ENCODE data around the gene GGCT.
"Not testable (repeated sequence)": the region's sequence is repeated elsewhere in the genome, so short reads cannot be mapped to it uniquely, and the experiment has no call there.

GGCT gene

GRCh38 chr7:30501264-30501663 is 3.4 kb downstream of the GGCT start:
- no peak overlapping the region for H3K4me3 ChIP-seq (replicated peaks; ENCODE audit: low read depth, low read length)
- DNase-seq (ENCODE audit: low read depth) = no peak
- TF ChIP-seq CTCF (IDR thresholded peaks at IDR 0.05; ENCODE audit: low read length, missing control alignments) = no peak

GRCh38 chr7:30493228-30493627 is 11.4 kb downstream of the GGCT start:
- no peak overlapping the region for H3K4me3 ChIP-seq (replicated peaks; ENCODE audit: low read depth, low read length)
- TF ChIP-seq CTCF (IDR thresholded peaks at IDR 0.05; ENCODE audit: low read length, missing control alignments) = no peak
- no peak for DNase-seq (ENCODE audit: low read depth)

- TF ChIP-seq CTCF (IDR thresholded peaks at IDR 0.05; ENCODE audit: low read length, missing control alignments) = no peak
- no peak for DNase-seq (ENCODE audit: low read depth)
- H3K4me3 ChIP-seq (replicated peaks; ENCODE audit: low read depth, low read length) = no peak overlapping the region
Observed at GRCh38 chr7:30491417-30491816, 13.2 kb downstream of the GGCT start.

- no peak for DNase-seq (ENCODE audit: low read depth)
- TF ChIP-seq CTCF (IDR thresholded peaks at IDR 0.05; ENCODE audit: low read length, missing control alignments) = no peak
- H3K4me3 ChIP-seq (replicated peaks; ENCODE audit: low read depth, low read length) = no peak overlapping the region
Observed at GRCh38 chr7:30487371-30487770, 17.3 kb downstream of the GGCT start.

- peak; percentile 57 for DNase-seq (ENCODE audit: low read depth)
- TF ChIP-seq CTCF (IDR thresholded peaks at IDR 0.05; ENCODE audit: low read length, missing control alignments) = no peak
- no peak overlapping the region for H3K4me3 ChIP-seq (replicated peaks; ENCODE audit: low read depth, low read length)
Observed at GRCh38 chr7:30485667-30486066, 19.0 kb downstream of the GGCT start.

GRCh38 chr7:30481416-30481815 is 23.2 kb downstream of the GGCT start:
- DNase-seq (ENCODE audit: low read depth); H3K4me3 ChIP-seq (replicated peaks; ENCODE audit: low read depth, low read length): not testable (repeated sequence)

- no peak for TF ChIP-seq CTCF (IDR thresholded peaks at IDR 0.05; ENCODE audit: low read length, missing control alignments)
- peak; percentile 51 for DNase-seq (ENCODE audit: low read depth)
- peak overlapping the region; percentile 79 for H3K4me3 ChIP-seq (replicated peaks; ENCODE audit: low read depth, low read length)
Observed at GRCh38 chr7:30479202-30480120, 25.2 kb downstream of the GGCT start.
